Thyroid gland (tissue), 4 donors: Measurements from ENCODE around the gene MYD88.

ENCODE experiments used
- POLR2A ChIP-seq, 2 donors: fragments of 450-650 bp; IDR thresholded peaks; one replicate each; pipeline ENCODE4 v1.6.1; 2017; ENCODE audit warnings: antibody characterized with exemption in 2 of 2, mild to moderate bottlenecking in 2 of 2, moderate library complexity in 1 of 2
- TF ChIP-seq, protein P1 (sequence below), 6 experiments: fragments of 200-600 bp in 3 of 6; fragments of 450-650 bp in 3 of 6; sonication (generic) in 3 of 6; IDR thresholded peaks; one replicate each; pipeline ENCODE4 v1.5.1; 2016 to 2019; ENCODE audit warnings: antibody characterized with exemption in 6 of 6, mild to moderate bottlenecking in 2 of 6, inconsistent platforms in 1 of 6, moderate library complexity in 1 of 6

DNA sequence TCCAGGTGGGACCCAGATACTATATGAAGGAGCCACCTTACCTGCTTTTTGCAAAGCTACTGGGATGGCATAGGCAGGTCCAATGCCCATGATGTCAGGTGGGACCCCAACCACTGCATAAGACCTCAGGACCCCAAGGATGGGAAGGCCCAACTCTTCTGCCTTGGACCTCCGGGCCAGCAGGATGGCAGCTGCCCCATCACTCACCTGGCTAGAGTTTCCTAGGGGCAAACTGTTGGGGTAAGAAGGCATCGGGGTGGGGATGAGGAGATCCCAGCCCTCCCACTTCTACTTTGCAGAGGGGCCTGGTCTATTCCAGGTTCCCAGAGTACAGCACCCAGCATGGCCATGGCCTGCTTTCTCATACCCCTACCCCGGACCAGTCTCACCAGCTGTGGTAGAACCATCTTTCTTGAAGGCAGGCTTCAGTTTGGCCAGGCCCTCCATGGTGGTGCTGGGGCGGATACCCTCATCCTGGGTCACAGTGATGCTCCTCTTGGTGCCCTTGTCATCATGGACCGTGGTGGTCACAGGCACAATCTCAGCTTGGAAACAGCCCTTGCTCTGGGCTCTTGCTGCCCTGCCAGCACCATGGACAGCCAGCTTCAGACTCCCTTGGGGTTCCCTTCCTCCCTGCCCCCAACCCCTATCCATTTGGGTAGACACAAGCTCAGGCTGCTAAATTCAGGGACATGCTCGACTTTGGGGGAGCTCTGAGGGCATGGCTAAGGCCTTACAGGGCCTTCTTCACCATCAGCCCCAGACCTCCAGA is 12.2 kb upstream of the MYD88 start:
- TF ChIP-seq, protein P1, sequence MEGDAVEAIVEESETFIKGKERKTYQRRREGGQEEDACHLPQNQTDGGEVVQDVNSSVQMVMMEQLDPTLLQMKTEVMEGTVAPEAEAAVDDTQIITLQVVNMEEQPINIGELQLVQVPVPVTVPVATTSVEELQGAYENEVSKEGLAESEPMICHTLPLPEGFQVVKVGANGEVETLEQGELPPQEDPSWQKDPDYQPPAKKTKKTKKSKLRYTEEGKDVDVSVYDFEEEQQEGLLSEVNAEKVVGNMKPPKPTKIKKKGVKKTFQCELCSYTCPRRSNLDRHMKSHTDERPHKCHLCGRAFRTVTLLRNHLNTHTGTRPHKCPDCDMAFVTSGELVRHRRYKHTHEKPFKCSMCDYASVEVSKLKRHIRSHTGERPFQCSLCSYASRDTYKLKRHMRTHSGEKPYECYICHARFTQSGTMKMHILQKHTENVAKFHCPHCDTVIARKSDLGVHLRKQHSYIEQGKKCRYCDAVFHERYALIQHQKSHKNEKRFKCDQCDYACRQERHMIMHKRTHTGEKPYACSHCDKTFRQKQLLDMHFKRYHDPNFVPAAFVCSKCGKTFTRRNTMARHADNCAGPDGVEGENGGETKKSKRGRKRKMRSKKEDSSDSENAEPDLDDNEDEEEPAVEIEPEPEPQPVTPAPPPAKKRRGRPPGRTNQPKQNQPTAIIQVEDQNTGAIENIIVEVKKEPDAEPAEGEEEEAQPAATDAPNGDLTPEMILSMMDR (IDR thresholded peaks at IDR 0.05), result no peak
- no peak for TF ChIP-seq POLR2A (IDR thresholded peaks at IDR 0.05)
